Heart left ventricle (tissue), 16 donors: ENCODE results near the gene NDUFV1. TPM values are rescaled to one million over a fixed set of nuclear protein-coding genes. Genes with fewer than 3 reads are reported as not detected.

Source experiments
- ATAC-seq, 4 donors: fragments of 200-7000 bp; cut with Tn5 transposase; one replicate each; pipeline ENCODE4 v1.9.1; 2020 to 2022; ENCODE audit warnings: moderate library complexity in 4 of 4, mild to moderate bottlenecking in 3 of 4, moderate number of reproducible peaks in 1 of 4
- DNase-seq, 5 donors: peaks; one replicate each; pipeline ENCODE4 v3.0.0-alpha.2; 2020
- H3K27ac ChIP-seq, 12 donors: fragments of 200-600 bp; sonication (generic) in 4 of 12; one replicate each; pipeline versions ENCODE4 v1.5.0 to v1.8.0; 2016 to 2022; ENCODE audit warnings: mild to moderate bottlenecking in 2 of 12
- H3K27me3 ChIP-seq, 9 donors: fragments of 200-600 bp; sonication (generic) in 2 of 9; one replicate each; pipeline versions ENCODE4 v1.5.1 to v1.8.0; 2016 to 2022; ENCODE audit warnings: mild to moderate bottlenecking in 3 of 9
- H3K36me3 ChIP-seq, 9 donors: fragments of 200-600 bp; sonication (generic) in 2 of 9; one replicate each; pipeline versions ENCODE4 v1.5.0 to v1.8.0; 2018 to 2022; ENCODE audit warnings: mild to moderate bottlenecking in 2 of 9
- H3K4me1 ChIP-seq, 12 donors: fragments of 200-600 bp; sonication (generic) in 4 of 12; one replicate each; pipeline versions ENCODE4 v1.5.0 to v1.8.0; 2016 to 2022; ENCODE audit warnings: mild to moderate bottlenecking in 3 of 12
- H3K4me3 ChIP-seq, 12 donors: fragments of 200-600 bp; sonication (generic) in 4 of 12; one replicate each; pipeline versions ENCODE4 v1.5.0 to v1.8.0; 2017 to 2022; ENCODE audit warnings: mild to moderate bottlenecking in 9 of 12, moderate library complexity in 4 of 12
- H3K9me3 ChIP-seq, 12 donors: fragments of 200-600 bp; sonication (generic) in 4 of 12; one replicate each; pipeline versions ENCODE4 v1.5.0 to v1.8.0; 2016 to 2022; ENCODE audit warnings: mild to moderate bottlenecking in 1 of 12
- POLR2A ChIP-seq, 2 donors: fragments of 450-650 bp; IDR thresholded peaks; one replicate each; pipeline ENCODE4 v1.6.1; 2017; ENCODE audit warnings: antibody characterized with exemption in 2 of 2, mild to moderate bottlenecking in 2 of 2, moderate library complexity in 2 of 2
- WGBS, 4 donors: extraction: QIAGEN DNeasy Blood & Tissue Kit in 2 of 4; methylation state at CpG; one replicate each; pipeline versions ENCODE4 v1.1.5 to v1.1.7; 2013 to 2018; 5-methylcytosine and 5-hydroxymethylcytosine counted together
- intact Hi-C, 10 donors: fragments of 100-400 bp; cut with DNase I; formaldehyde crosslinking; loops; one replicate each; pipeline versions ENCODE4 v1.11.1 to v1.14.2; 2022
- polyA plus RNA-seq, 2 donors: library from polyadenylated mRNA; stranded (reverse); fragments of 200-250 nt; gene quantifications; one replicate each; pipeline ENCODE4 v1.2.3, GENCODE V29; 2013
- total RNA-seq, 9 donors: library from RNA; depleted of rRNA in 2 of 9; stranded (reverse); fragments of >200 nt in 2 of 9; fragmentation: NEBNext Ultra II Directional in 3 of 9; extraction: Animal tissue kit (Norgen Biotek cat#: 25700) in 3 of 9; gene quantifications; one replicate each; pipeline versions ENCODE4 v1.1.0 to v1.2.4, GENCODE V29; 2016 to 2023
- TF ChIP-seq, protein P1 (sequence below), 12 donors: fragments of 200-600 bp; sonication (generic) in 4 of 12; IDR thresholded peaks; one replicate each; pipeline versions ENCODE4 v1.5.0 to v1.8.0; 2018 to 2022; ENCODE audit warnings: antibody characterized with exemption in 12 of 12, mild to moderate bottlenecking in 5 of 12
- donor health status: ischemic (EF 13 %, LVEDD 7.1; RV severe dilation, severe dysfunction).
- donor health status: healthy with polysubstance abuse.
- donor health status: DM: no; HTN: yes; CAD: no.
- donor health status: DM: no; HTN: no; CAD: no.
- donor health status: ischemic (EF 25% LVEDD 6.9; RV normal size, moderate dysfunction).
- donor health status: ischemic (EF 25% LVEDD 5.7; RV mildly dilated, moderate dysfunction).
- donor health status: healthy.
- donor health status: DM: yes; HTN: yes; CAD: no.
- donor health status: ischemic (EF 35%, LVEDD 5.7; RV mildly dilated, moderate dysfunction).
- donor health status: nonischemic (EF 11% LVEDD 7.7; RV severe dilation, severe dysfunction).
- donor health status: DM: yes; HTN: yes; CAD: no.
- donor health status: PGD.
- donor health status: ischemic (EF 29% LVEDD 5.4; RV normal size, mild dysfunction).
- donor health status: nonischemic (EF 23%, LVEDD 6.1; RV moderate dilation, normal function).

The NDUFV1 gene
- total and polyA plus RNA-seq, 11 donors, result 340 to 897 (median 540) TPM

DNA sequence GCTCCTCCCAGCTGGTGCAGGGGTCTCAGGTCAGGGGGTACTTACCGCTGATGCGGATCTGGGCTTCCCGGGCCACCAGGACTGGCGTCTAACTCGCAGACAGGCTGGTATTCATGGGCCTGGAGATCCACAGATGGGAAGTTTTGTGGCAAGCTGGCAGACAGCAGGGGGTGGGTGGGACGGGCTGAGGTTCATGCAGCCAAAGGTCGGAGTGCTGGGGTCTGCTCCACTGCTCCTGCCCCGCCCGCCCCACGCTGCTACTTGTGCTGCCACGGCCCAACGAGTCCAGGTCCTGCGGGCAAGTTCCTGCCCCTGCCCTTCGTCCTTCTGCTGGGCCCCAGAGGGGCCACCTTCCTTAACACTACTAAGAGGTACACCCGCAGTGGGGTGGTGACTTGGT is 40.7 kb downstream of the NDUFV1 start:
- no peak overlapping the region for H3K27ac ChIP-seq
- H3K27me3 ChIP-seq, result peaks cover 0 to 27% (median 3%) of the 10 kb centered on the region in 9 donors
- DNase-seq (no peak), ATAC-seq (no peak)
- peaks cover 0 to 20% (median 0%) of the 10 kb centered on the region in 12 donors for H3K4me1 ChIP-seq
- TF ChIP-seq, protein P1, sequence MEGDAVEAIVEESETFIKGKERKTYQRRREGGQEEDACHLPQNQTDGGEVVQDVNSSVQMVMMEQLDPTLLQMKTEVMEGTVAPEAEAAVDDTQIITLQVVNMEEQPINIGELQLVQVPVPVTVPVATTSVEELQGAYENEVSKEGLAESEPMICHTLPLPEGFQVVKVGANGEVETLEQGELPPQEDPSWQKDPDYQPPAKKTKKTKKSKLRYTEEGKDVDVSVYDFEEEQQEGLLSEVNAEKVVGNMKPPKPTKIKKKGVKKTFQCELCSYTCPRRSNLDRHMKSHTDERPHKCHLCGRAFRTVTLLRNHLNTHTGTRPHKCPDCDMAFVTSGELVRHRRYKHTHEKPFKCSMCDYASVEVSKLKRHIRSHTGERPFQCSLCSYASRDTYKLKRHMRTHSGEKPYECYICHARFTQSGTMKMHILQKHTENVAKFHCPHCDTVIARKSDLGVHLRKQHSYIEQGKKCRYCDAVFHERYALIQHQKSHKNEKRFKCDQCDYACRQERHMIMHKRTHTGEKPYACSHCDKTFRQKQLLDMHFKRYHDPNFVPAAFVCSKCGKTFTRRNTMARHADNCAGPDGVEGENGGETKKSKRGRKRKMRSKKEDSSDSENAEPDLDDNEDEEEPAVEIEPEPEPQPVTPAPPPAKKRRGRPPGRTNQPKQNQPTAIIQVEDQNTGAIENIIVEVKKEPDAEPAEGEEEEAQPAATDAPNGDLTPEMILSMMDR (IDR thresholded peaks at IDR 0.05), result no peak
- no peak for TF ChIP-seq POLR2A (IDR thresholded peaks at IDR 0.05)
- intact Hi-C loops, result no loop called here
- H3K36me3 ChIP-seq, result no peaks in the 10 kb centered on the region
- peaks cover 0 to 6% (median 0%) of the 10 kb centered on the region in 12 donors for H3K9me3 ChIP-seq
- WGBS, 4 donors, result 77 to 88% (median 81%) methylated on average over 6 to 15 of the region's 15 CpGs
- H3K4me3 ChIP-seq, result no peak overlapping the region

DNA sequence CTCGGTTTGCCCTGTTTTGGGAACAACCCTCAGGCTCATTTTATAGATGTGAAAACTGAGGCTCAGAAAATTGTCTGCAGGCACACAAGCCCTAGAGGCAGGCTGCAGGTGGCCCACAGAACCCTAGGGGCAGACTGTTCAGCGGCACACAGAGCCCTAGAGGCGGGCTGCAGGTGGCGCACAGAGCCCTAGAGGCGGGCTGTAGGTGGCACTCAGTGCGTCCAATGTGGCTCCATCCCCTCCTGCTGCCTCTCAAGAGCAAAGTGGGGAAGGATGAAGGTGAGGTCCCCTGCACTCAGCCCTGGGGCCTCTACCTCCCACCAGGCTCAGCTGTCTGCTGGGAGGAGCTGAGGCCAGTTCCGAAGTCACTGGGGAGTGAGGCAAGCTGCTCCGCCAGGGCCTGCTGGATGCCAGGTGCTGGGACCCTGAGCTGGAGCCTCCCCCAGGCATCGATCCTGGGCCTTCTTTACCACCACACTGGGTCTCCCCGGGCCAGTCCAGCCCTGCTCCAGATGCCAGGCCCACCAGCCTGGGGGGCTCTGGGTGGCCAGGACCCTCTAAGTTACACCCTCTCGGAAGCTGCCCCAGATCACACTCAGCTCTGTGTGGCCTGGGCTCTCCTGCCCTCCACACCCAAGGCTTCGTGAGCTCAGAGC is 41.5 kb downstream of the NDUFV1 start:
- DNase-seq (peak in 1 of 5 donors; percentile 21), ATAC-seq (no peak)
- TF ChIP-seq POLR2A (IDR thresholded peaks at IDR 0.05), result no peak
- H3K27me3 ChIP-seq, result peaks cover 0 to 27% (median 3%) of the 10 kb centered on the region in 9 donors
- no peak overlapping the region for H3K27ac ChIP-seq
- intact Hi-C loops, result no loop called here
- H3K4me1 ChIP-seq, result peaks cover 0 to 20% (median 0%) of the 10 kb centered on the region in 12 donors
- peaks cover 0 to 6% (median 0%) of the 10 kb centered on the region in 12 donors for H3K9me3 ChIP-seq
- WGBS, 4 donors, result 43 to 73% (median 68%) methylated on average over 4 to 12 of the region's 12 CpGs
- no peaks in the 10 kb centered on the region for H3K36me3 ChIP-seq
- H3K4me3 ChIP-seq, result no peak overlapping the region

DNA sequence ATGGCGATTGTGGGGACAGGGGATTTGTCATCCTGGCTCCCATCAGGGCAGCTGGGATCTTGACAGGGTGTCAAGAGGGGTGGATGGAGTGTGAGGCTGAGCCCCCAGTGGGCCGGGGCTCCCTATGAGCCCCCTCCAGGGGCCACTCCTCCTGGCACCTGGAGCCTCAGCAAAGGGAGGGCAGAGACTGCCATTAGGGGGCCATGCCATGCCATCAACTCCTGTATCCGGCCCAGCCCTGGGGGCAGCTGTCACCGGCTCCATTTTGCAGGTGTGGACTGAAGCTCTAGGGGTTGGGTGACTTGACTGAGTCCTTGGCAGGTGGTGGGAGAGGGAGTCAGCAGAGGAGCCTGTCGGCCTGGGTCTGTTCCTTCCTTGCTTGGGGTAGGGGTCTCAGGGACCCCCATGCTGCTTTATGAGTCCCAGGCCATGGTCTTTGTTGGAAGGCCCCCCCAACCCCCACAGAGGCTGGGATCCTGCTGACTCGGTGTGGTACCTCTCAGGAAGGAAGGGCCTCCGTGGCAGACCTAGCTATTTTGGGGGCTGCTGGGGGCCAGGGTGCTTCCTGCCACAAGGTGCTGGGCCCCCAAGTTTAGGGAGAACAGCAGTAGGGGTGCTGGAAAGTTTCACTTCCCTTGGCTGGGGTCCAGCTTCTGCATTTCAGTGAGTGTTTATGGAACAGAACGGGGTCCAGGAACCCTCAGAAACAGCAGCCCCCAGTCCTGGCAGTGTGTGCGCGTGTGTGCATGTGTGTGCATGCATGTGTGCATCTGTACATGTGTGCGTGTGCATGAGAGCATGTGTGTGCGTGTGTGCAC is 42.3 kb downstream of the NDUFV1 start:
- H3K27me3 ChIP-seq, result peaks cover 0 to 27% (median 3%) of the 10 kb centered on the region in 9 donors
- H3K4me1 ChIP-seq, result peaks cover 0 to 20% (median 0%) of the 10 kb centered on the region in 12 donors
- WGBS, 4 donors, result 69 to 77% (median 74%) methylated on average over 9 to 12 of the region's 12 CpGs
- H3K4me3 ChIP-seq, result no peak overlapping the region
- H3K36me3 ChIP-seq, result no peaks in the 10 kb centered on the region
- DNase-seq (peak in 1 of 5 donors; percentile 26), ATAC-seq (no peak)
- peaks cover 0 to 2% (median 0%) of the 10 kb centered on the region in 12 donors for H3K9me3 ChIP-seq
- intact Hi-C loops, result no loop called here
- no peak overlapping the region for H3K27ac ChIP-seq
- no peak for TF ChIP-seq POLR2A (IDR thresholded peaks at IDR 0.05)
- TF ChIP-seq, protein P1 (IDR thresholded peaks at IDR 0.05), result no peak

DNA sequence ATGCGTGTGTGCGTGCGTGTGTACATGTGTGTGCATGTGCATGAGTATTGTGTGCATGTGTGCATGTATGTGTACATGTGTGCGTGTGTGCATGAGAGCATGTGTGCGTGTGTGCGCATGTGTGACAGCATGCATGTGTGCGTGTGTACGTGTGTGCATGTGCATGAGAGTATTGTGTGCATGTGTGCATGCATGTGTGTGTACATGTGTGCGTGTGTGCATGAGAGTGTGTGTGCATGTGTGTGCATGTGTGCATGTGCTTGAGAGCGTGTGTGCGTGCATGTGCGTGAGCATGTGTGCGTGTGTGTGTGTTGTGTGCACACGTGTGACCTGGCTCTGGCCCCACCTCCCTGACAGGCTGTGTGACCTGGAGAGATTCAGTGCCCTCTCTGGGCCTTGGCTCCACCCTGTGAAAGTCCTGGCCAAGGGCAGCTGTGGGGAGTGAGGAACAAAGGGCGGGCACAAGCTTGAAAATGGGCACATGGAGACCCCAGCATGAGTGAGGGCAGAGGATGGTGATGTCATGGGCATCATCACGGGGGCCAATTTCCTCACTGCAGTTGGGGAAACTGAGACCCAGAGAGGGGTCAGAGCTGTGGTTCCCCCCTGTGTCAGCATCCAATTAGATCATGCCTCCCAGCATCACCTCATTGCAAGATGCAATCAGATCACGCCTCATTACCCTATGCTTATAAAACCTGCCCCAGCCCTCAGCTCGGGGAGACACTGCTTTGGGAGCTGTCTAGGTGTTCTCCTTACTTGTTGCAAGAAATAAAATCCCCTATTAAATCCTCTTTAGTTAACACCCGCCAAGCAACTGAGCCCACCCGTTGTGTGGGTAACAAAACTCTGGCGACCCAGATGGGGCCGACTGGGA is 43.1 kb downstream of the NDUFV1 start:
- Histone ChIP-seq H3K4me3 (peak overlapping the region in 7 of 12 donors; percentile 27 to 55 (median 37)), H3K36me3 (no peaks in the 10 kb centered on the region), H3K27ac (peak overlapping the region in 1 of 12 donors; percentile 60), H3K9me3 (no peaks in the 10 kb centered on the region), H3K4me1 (peaks cover 0 to 20% (median 0%) of the 10 kb centered on the region in 12 donors), H3K27me3 (peaks cover 0 to 27% (median 3%) of the 10 kb centered on the region in 9 donors)
- DNase-seq (peak in 1 of 5 donors; percentile 45), ATAC-seq (no peak)
- 87 to 90% (median 87%) methylated on average over 22 of the region's 22 CpGs for WGBS, 4 donors
- intact Hi-C loops, result loop anchor here in 1 of 10 donors (10.0 kb wide), 1 partner anchor 75 kb away; no protein-coding TSS in a partner anchor
- TF ChIP-seq POLR2A (IDR thresholded peaks at IDR 0.05), result no peak
- TF ChIP-seq, protein P1 (IDR thresholded peaks at IDR 0.05), result no peak
